GM13977 (cell line): Measurements from ENCODE around the gene GNMT.
A peak's percentile ranks its signal among the peaks of the same experiment; 100 is the strongest.

Source experiments
- DNase-seq: peaks from one replicate; pipeline ENCODE4 v3.0.0; 2012; ENCODE audit warnings: low spot score
- in situ Hi-C: fragments of 300-500 bp; cut with MboI; formaldehyde crosslinking; loops from one replicate; pipeline ENCODE4 v1.12.0; 2022; ENCODE audit warnings: low sequenced_read_pairs, low pct_unique_long_range_greater_than_20kb, mixed read lengths, inconsistent platforms; ENCODE audit not compliant: unreplicated experiment
- TF ChIP-seq, protein P1 (sequence below): IDR thresholded peaks from 2 replicates; pipeline ENCODE4 v1.5.1; 2012; ENCODE audit warnings: mild to moderate bottlenecking, control low read depth; ENCODE audit not compliant: insufficient read depth; ENCODE audit errors: extremely low read depth, missing control alignments

GNMT gene

DNA sequence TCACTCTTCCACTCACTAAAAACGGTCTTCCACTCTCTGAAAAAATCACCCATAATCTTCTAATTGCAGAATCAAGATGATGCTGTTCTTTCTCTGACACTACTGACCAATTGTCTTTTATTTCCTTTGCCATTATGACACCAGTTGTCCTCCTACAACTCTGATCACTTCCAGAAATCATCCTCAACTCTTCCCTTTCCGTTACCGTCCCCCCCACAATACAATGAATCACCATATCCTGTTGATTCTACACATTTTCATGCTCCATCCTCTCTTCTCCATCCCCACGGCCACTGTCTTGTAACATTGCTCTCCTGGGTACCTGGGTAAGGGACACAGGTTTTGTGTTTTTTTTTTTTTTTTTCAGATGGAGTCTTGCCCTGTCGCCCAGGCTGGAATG lies 21.3 kb downstream of the GNMT start:
- in situ Hi-C loops: no loop called here
- no peak for DNase-seq
- TF ChIP-seq, protein P1, sequence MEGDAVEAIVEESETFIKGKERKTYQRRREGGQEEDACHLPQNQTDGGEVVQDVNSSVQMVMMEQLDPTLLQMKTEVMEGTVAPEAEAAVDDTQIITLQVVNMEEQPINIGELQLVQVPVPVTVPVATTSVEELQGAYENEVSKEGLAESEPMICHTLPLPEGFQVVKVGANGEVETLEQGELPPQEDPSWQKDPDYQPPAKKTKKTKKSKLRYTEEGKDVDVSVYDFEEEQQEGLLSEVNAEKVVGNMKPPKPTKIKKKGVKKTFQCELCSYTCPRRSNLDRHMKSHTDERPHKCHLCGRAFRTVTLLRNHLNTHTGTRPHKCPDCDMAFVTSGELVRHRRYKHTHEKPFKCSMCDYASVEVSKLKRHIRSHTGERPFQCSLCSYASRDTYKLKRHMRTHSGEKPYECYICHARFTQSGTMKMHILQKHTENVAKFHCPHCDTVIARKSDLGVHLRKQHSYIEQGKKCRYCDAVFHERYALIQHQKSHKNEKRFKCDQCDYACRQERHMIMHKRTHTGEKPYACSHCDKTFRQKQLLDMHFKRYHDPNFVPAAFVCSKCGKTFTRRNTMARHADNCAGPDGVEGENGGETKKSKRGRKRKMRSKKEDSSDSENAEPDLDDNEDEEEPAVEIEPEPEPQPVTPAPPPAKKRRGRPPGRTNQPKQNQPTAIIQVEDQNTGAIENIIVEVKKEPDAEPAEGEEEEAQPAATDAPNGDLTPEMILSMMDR: no peak

DNA sequence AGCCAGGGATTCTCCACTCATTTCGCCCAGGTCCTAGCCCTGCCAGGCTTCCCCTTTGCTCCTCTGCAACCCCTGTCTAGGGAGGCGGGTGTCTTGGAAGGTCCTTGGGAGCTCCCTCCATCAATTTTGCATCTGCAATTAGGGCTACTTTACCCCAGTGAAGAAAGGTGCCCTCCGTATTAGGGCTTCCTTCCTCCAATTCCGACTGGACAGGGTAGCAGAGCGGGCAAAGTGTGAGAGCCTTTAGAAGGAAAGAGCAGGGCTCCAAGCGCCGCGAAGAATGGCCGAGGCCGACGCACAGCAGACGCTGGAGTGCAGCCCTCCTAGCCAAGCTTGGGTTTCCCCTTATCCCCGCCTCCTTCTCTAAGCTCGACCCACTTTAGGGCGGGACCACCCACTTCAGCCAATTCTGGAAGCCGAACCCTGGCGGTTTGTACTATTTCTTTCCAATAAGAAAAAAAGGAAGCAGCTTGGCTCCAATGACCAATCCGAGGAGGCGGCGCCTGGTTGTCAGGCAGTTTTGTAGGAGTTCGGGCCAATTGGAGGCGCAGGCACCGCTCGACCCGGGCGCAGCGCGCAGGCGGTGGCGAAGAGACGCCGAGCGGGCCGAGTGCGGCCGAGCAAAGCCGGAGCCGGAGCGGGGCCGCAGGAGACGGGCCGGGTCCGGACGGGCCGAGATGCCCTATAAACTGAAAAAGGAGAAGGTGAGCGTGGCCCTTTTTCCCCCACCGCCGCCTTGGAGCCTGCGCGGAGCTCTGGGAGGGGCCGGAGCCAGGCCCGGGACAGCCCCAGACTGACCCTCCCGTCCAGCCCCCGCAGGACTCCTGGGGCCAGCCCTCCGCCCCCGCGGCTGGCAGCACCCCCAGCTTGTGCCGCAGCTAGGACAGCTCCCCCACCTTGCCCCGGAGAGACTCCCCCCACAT lies 23.7 kb downstream of the GNMT start, which contains the start of gene PPP2R5D:
Gene PPP2R5D, plus strand, starts transcription at position 570 of the 923 bp plus-strand sequence. Its CDS starts 108 bp downstream, at position 678.
- TF ChIP-seq, protein P1: no peak
- in situ Hi-C loops: no loop called here
- peak; percentile 97 for DNase-seq

DNA sequence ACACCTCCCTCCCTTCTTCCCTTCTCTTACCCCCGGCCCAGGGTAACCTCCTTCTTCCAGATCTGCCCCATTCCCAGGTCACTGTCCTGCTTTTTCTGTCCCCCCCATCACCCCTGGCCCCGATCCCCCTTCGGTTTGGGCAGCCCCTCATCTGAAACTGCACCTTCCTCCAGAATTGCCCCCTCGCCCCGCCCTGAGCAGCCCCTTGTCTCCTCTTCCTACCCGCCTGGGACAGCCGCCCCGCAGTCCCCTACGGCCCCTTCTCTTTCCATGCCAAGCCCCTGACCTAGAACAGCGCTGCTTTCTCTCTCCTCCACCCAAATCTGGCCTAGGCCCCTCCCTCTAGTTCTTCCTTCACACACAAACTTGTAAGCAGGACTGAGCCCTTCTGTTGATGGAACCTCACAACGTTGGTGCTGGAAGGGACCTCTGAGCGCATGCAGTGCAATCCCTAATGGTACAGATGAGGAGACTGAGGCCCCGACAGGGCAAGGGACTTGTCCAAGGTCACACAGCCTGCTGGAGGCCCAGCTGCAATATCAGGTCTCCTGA lies 24.4 kb downstream of the GNMT start:
- TF ChIP-seq, protein P1: no peak
- DNase-seq: no peak
- in situ Hi-C loops: no loop called here

DNA sequence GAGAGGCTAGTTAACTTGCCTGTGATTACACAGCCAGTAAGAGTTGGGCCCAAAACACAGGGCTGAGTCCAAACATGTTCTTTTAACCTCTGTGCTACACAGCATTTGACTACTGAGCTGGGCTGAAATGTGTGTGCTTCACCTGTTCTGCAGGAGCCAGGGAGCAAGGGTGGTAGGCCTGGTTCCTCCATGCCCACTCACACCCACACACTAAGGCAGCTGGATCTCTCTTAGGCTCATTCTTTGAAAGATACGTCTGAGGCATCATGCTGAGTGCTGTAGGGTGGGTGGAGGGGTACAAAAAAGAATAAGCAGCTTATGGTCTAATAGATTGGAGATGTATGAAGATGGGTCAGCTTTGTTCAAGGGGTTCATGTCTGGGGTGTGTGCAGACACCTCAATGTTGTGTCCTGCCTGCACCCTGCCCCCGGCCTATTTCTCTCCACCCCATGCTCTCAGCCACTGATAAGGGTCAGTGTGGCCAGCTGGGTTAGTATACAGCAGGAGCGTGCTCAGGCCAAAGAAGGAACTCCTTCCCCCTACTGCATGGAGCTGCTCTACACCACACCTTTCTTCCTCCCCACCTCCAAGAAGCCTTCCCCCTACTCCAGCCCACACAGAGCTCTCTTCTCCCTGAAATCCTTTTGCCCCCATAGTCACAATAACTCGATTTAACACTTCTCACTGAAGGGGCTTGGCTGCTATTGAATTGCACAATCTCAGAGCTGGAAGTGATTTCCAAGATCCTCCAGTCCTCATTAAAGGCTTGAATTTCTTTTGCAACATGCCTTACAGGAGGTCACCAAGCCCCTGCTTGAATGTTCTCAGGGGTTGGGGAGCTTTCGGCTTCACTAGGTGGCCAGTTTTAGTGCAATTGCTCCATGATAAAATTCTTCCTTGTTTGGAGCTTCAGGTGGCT lies 27.2 kb downstream of the GNMT start:
- in situ Hi-C loops: no loop called here
- DNase-seq: no peak
- TF ChIP-seq, protein P1: no peak

DNA sequence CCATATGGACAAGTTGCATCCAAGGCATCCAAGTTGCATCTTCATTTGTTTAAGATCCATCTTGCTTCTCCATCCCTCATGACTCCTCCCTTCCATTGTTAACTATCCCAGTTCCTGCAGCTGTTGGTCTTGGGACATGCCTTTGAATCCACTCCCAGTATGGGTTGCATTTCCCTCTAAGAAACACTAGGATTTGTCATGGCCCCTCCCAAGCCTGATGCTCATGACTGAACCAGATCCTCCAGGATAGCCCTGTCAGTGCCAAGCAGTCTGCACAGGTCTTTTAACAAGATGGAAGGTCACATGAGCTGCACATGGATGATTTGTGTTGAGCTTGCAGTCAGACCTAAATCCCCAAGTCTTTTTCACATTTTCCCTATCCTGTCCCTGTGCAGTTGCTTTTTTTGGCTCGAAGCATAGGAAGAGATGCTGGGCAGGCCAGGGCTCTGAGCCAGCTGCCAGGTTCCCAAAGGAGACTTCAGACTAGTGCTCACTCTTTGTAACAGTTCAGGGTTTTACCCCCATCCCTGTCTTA lies 28.0 kb downstream of the GNMT start:
- in situ Hi-C loops: no loop called here
- TF ChIP-seq, protein P1: no peak
- DNase-seq: no peak

DNA sequence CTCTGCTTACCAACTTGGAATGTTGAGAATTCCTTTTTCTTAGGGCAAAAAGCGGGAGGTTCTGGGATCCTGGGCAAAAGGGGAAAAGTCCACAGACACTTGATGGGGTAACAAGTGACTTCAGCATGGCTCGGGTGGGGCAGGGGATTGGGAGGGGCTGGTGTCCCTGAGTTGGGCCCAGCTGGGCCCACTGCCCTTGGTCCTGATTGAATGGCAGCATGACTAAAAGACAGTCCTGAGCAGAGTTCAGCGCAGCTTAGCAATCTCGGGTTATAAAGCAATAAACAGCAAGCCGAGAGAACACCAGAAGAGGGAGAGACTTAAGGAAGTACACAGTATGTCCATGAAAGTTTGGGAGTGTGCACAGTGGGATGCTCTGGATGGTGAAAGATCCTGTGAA lies 29.4 kb downstream of the GNMT start:
- TF ChIP-seq, protein P1: no peak
- no peak for DNase-seq
- in situ Hi-C loops: no loop called here
